ENCODE measurements around the gene PPP3CB. TPM values are rescaled to one million over a fixed set of nuclear protein-coding genes. Genes with fewer than 3 reads are reported as not detected.

The PPP3CB gene
- total RNA-seq, 4 donors from 2014 or later, result 41.1 to 57.7 (median 46.2) TPM

GRCh38 chr10:73467206-73467605 is 28.6 kb downstream of the PPP3CB start:
- TF ChIP-seq CTCF (IDR thresholded peaks at IDR 0.05), result no peak
- ATAC-seq (ENCODE audit: low FRiP score) (no peak), DNase-seq (ENCODE audit: low spot score) (no peak)

GRCh38 chr10:73465978-73466726 is 29.7 kb downstream of the PPP3CB start:
- DNase-seq (ENCODE audit: low spot score) (no peak), ATAC-seq (ENCODE audit: low FRiP score) (no peak)
- no peak for TF ChIP-seq CTCF (IDR thresholded peaks at IDR 0.05)

GRCh38 chr10:73460897-73461296 is 34.9 kb downstream of the PPP3CB start:
- TF ChIP-seq CTCF (IDR thresholded peaks at IDR 0.05), result no peak

GRCh38 chr10:73459683-73460314 is 36.0 kb downstream of the PPP3CB start:
- no peak for TF ChIP-seq CTCF (IDR thresholded peaks at IDR 0.05)
- no peak for ATAC-seq (ENCODE audit: low FRiP score)
- DNase-seq (ENCODE audit: low spot score), result no peak

More at GRCh38 chr10:73460897-73461296, 34.9 kb downstream of the PPP3CB start:
- no peak for DNase-seq (ENCODE audit: low spot score)
- ATAC-seq (ENCODE audit: low FRiP score), result no peak

GRCh38 chr10:73456187-73456890 is 39.5 kb downstream of the PPP3CB start:
- DNase-seq (ENCODE audit: low spot score) (no peak), ATAC-seq (ENCODE audit: low FRiP score) (no peak)
- TF ChIP-seq CTCF (IDR thresholded peaks at IDR 0.05), result no peak

- no peak for TF ChIP-seq CTCF (IDR thresholded peaks at IDR 0.05)
- DNase-seq (ENCODE audit: low spot score), result no peak
Measured at GRCh38 chr10:73449113-73449512, 46.7 kb downstream of the PPP3CB start.

More at GRCh38 chr10:73449113-73449512, 46.7 kb downstream of the PPP3CB start:
- ATAC-seq (ENCODE audit: low FRiP score), result no peak
